GM18517 (cell line): ENCODE results near the gene PPFIA2.

Experiments used
- ATAC-seq: cut with Tn5 transposase; IDR thresholded peaks from one replicate; pipeline ENCODE4 v1.9.1; 2021; ENCODE audit warnings: mild to moderate bottlenecking, moderate library complexity; ENCODE audit not compliant: unreplicated experiment

The PPFIA2 gene

GRCh38 chr12:81465191-81465590, 294.0 kb downstream of the PPFIA2 start:
- ATAC-seq, result no peak

- no peak for ATAC-seq
These were observed 298.0 kb downstream of the PPFIA2 start for GRCh38 chr12:81461163-81461562.

- ATAC-seq, result peak; percentile 58
These were observed 308.0 kb downstream of the PPFIA2 start for GRCh38 chr12:81450920-81451739.

GRCh38 chr12:81441629-81442028, 317.5 kb downstream of the PPFIA2 start:
- no peak for ATAC-seq

GRCh38 chr12:81440001-81440400, 319.1 kb downstream of the PPFIA2 start:
- no peak for ATAC-seq

GRCh38 chr12:81439344-81439743, 319.8 kb downstream of the PPFIA2 start:
- no peak for ATAC-seq

GRCh38 chr12:81417056-81417455, 342.1 kb downstream of the PPFIA2 start:
- no peak for ATAC-seq

- ATAC-seq, result no peak
These were observed 342.6 kb downstream of the PPFIA2 start for GRCh38 chr12:81416571-81416970.

- no peak for ATAC-seq
These were observed 344.7 kb downstream of the PPFIA2 start for GRCh38 chr12:81414441-81414840.

GRCh38 chr12:81412940-81413339, 346.2 kb downstream of the PPFIA2 start:
- ATAC-seq, result no peak

- no peak for ATAC-seq
These were observed 355.8 kb downstream of the PPFIA2 start for GRCh38 chr12:81403348-81403747.

GRCh38 chr12:81401241-81401640, 357.9 kb downstream of the PPFIA2 start:
- ATAC-seq, result no peak

GRCh38 chr12:81400024-81400423, 359.1 kb downstream of the PPFIA2 start:
- no peak for ATAC-seq

- no peak for ATAC-seq
These were observed 363.7 kb downstream of the PPFIA2 start for GRCh38 chr12:81395431-81395830.

- no peak for ATAC-seq
These were observed 369.5 kb downstream of the PPFIA2 start for GRCh38 chr12:81389550-81390099.

- no peak for ATAC-seq
These were observed 373.0 kb downstream of the PPFIA2 start for GRCh38 chr12:81386101-81386500.

- ATAC-seq, result no peak
These were observed 377.2 kb downstream of the PPFIA2 start for GRCh38 chr12:81381951-81382350.

- ATAC-seq, result no peak
These were observed 380.4 kb downstream of the PPFIA2 start for GRCh38 chr12:81378601-81379285.

- ATAC-seq, result no peak
These were observed 381.4 kb downstream of the PPFIA2 start for GRCh38 chr12:81377771-81378170.

- no peak for ATAC-seq
These were observed 383.2 kb downstream of the PPFIA2 start for GRCh38 chr12:81375969-81376368.

GRCh38 chr12:81370456-81370855, 388.7 kb downstream of the PPFIA2 start:
- no peak for ATAC-seq

- no peak for ATAC-seq
These were observed 390.0 kb downstream of the PPFIA2 start for GRCh38 chr12:81369175-81369574.
